Muscle of leg (tissue), 11 donors: ENCODE results near the gene NKX2-3. TPM values are rescaled to one million over a fixed set of nuclear protein-coding genes. Genes with fewer than 3 reads are reported as not detected.
A peak's percentile ranks its signal among the peaks of the same experiment; 100 is the strongest.

Experiments
- DNase-seq: peaks from one replicate; pipeline ENCODE4 v3.0.0; 2013
- H3K27ac ChIP-seq: one replicate; pipeline ENCODE4 v1.5.1; 2013; ENCODE audit warnings: mild to moderate bottlenecking, low read length, control low read depth
- H3K27me3 ChIP-seq: one replicate; pipeline ENCODE4 v1.6.1; 2013; ENCODE audit warnings: low read length; ENCODE audit not compliant: control insufficient read depth, insufficient read depth
- H3K36me3 ChIP-seq: one replicate; pipeline ENCODE4 v1.6.1; 2013; ENCODE audit warnings: low read length; ENCODE audit not compliant: control insufficient read depth, insufficient read depth
- H3K4me1 ChIP-seq: one replicate; pipeline ENCODE4 v1.6.1; 2013; ENCODE audit warnings: low read length; ENCODE audit not compliant: control insufficient read depth, insufficient read depth
- H3K4me3 ChIP-seq: one replicate; pipeline ENCODE4 v1.5.1; 2013; ENCODE audit warnings: low read length, control low read depth
- H3K9me3 ChIP-seq: replicated peaks from 2 replicates; pipeline ENCODE4 v1.6.1; 2013; ENCODE audit warnings: low read depth, low read length; ENCODE audit not compliant: control insufficient read depth
- WGBS: methylation state at CpG from one replicate; pipeline ENCODE4 v1.1.5; 2013; ENCODE audit warnings: missing lambda C conversion rate; ENCODE audit not compliant: insufficient coverage; 5-methylcytosine and 5-hydroxymethylcytosine counted together
- polyA plus RNA-seq, 8 donors: library from polyadenylated mRNA; unstranded; fragments of 120-200 nt; gene quantifications; one replicate each; pipeline versions ENCODE4 v1.2.1 to v1.2.3, GENCODE V29; 2013; ENCODE audit warnings: inconsistent platforms in 1 of 8, low replicate concordance in 1 of 8; ENCODE audit not compliant: insufficient read length in 8 of 8, insufficient read depth in 1 of 8
- total RNA-seq: library from RNA; stranded (reverse); fragments of 120-200 nt; gene quantifications from one replicate; pipeline ENCODE4 v1.2.4, GENCODE V29; 2013

Gene NKX2-3
- total and polyA plus RNA-seq, 9 donors = 0.11 to 2.0 (median 0.71) TPM

GRCh38 chr10:99533496-99534449, 1.0 kb downstream of the NKX2-3 start:
- 7% methylated on average over 15 of the region's 38 CpGs for WGBS
- DNase-seq = no peak
- Histone ChIP-seq H3K27me3 (peaks cover 93% of the 10 kb centered on the region), H3K27ac (no peak overlapping the region), H3K9me3 (no peaks in the 10 kb centered on the region), H3K4me3 (no peak overlapping the region), H3K36me3 (no peaks in the 10 kb centered on the region), H3K4me1 (peaks cover 37% of the 10 kb centered on the region)

- Histone ChIP-seq H3K4me3 (peak overlapping the region; percentile 17), H3K27ac (no peak overlapping the region), H3K27me3 (peaks cover 97% of the 10 kb centered on the region), H3K4me1 (peaks cover 37% of the 10 kb centered on the region), H3K9me3 (no peaks in the 10 kb centered on the region), H3K36me3 (no peaks in the 10 kb centered on the region)
- DNase-seq = no peak
- WGBS = 6% methylated on average over 19 of the region's 26 CpGs
Measured at GRCh38 chr10:99534450-99534938, 1.8 kb downstream of the NKX2-3 start.

- Histone ChIP-seq H3K4me1 (peaks cover 37% of the 10 kb centered on the region), H3K4me3 (peak overlapping the region; percentile 17), H3K27ac (no peak overlapping the region), H3K27me3 (peaks cover 98% of the 10 kb centered on the region), H3K36me3 (no peaks in the 10 kb centered on the region), H3K9me3 (no peaks in the 10 kb centered on the region)
- WGBS = under 1% methylated on average over 94 of the region's 100 CpGs
- DNase-seq = peak; percentile 32
Measured at GRCh38 chr10:99534939-99535763, 2.4 kb downstream of the NKX2-3 start.

- Histone ChIP-seq H3K27ac (no peak overlapping the region), H3K9me3 (no peaks in the 10 kb centered on the region), H3K4me1 (peaks cover 38% of the 10 kb centered on the region), H3K4me3 (no peak overlapping the region), H3K27me3 (peaks cover 98% of the 10 kb centered on the region), H3K36me3 (no peaks in the 10 kb centered on the region)
- 6% methylated on average over 31 of the region's 42 CpGs for WGBS
- no peak for DNase-seq
Measured at GRCh38 chr10:99535764-99536337, 3.1 kb downstream of the NKX2-3 start.

- no peak overlapping the region for H3K4me3 ChIP-seq
- no peaks in the 10 kb centered on the region for H3K36me3 ChIP-seq
- H3K27me3 ChIP-seq = peaks cover 97% of the 10 kb centered on the region
- no peak for DNase-seq
- WGBS = 3% methylated on average over 31 of the region's 40 CpGs
- H3K4me1 ChIP-seq = peaks cover 38% of the 10 kb centered on the region
- H3K9me3 ChIP-seq = no peaks in the 10 kb centered on the region
- no peak overlapping the region for H3K27ac ChIP-seq
Measured at GRCh38 chr10:99536338-99537085, 3.8 kb downstream of the NKX2-3 start.

- H3K9me3 ChIP-seq = no peaks in the 10 kb centered on the region
- H3K27ac ChIP-seq = no peak overlapping the region
- no peaks in the 10 kb centered on the region for H3K36me3 ChIP-seq
- H3K4me3 ChIP-seq = no peak overlapping the region
- 6% methylated on average over 36 of the region's 64 CpGs for WGBS
- peaks cover 36% of the 10 kb centered on the region for H3K4me1 ChIP-seq
- peaks cover 94% of the 10 kb centered on the region for H3K27me3 ChIP-seq
- DNase-seq = no peak
Measured at GRCh38 chr10:99537086-99537988, 4.6 kb downstream of the NKX2-3 start.

GRCh38 chr10:99537989-99538917, 5.5 kb downstream of the NKX2-3 start:
- H3K27ac ChIP-seq = no peak overlapping the region
- H3K27me3 ChIP-seq = peaks cover 94% of the 10 kb centered on the region
- 11% methylated on average over 5 of the region's 10 CpGs for WGBS

GRCh38 chr10:99539120-99539519, 6.4 kb downstream of the NKX2-3 start:
- Histone ChIP-seq H3K4me1 (peaks cover 26% of the 10 kb centered on the region), H3K27ac (no peak overlapping the region), H3K9me3 (no peaks in the 10 kb centered on the region), H3K4me3 (no peak overlapping the region), H3K36me3 (no peaks in the 10 kb centered on the region), H3K27me3 (peaks cover 89% of the 10 kb centered on the region)
- 5% methylated on average over 5 of the region's 6 CpGs for WGBS
- DNase-seq = no peak

More at GRCh38 chr10:99537989-99538917, 5.5 kb downstream of the NKX2-3 start:
- Histone ChIP-seq H3K9me3 (no peaks in the 10 kb centered on the region), H3K4me1 (peaks cover 28% of the 10 kb centered on the region), H3K36me3 (no peaks in the 10 kb centered on the region), H3K4me3 (no peak overlapping the region)
- DNase-seq = no peak
